Measurements from ENCODE around the gene CPEB3. TPM values are rescaled to one million over a fixed set of nuclear protein-coding genes. Genes with fewer than 3 reads are reported as not detected.
A peak's percentile ranks its signal among the peaks of the same experiment; 100 is the strongest.

Gene CPEB3
- total RNA-seq, 1 experiment from 2014 or later = 2.0 TPM

GRCh38 chr10:92278996-92279696 lies 11.7 kb downstream of the CPEB3 start:
- no peak for DNase-seq (ENCODE audit: low spot score)
- in situ Hi-C loops (cut with HindIII; ENCODE audit: low sequenced_read_pairs) = no loop called here

- in situ Hi-C loops (cut with HindIII; ENCODE audit: low sequenced_read_pairs) = no loop called here
- no peak for DNase-seq (ENCODE audit: low spot score)
Observed at GRCh38 chr10:92274071-92274470, 16.8 kb downstream of the CPEB3 start.

GRCh38 chr10:92268748-92269147 lies 22.1 kb downstream of the CPEB3 start:
- in situ Hi-C loops (cut with HindIII; ENCODE audit: low sequenced_read_pairs) = no loop called here
- no peak for DNase-seq (ENCODE audit: low spot score)

- DNase-seq (ENCODE audit: low spot score) = no peak
- in situ Hi-C loops (cut with HindIII; ENCODE audit: low sequenced_read_pairs) = no loop called here
Observed at GRCh38 chr10:92267343-92267742, 23.5 kb downstream of the CPEB3 start.

- in situ Hi-C loops (cut with HindIII; ENCODE audit: low sequenced_read_pairs) = no loop called here
- DNase-seq (ENCODE audit: low spot score) = no peak
Observed at GRCh38 chr10:92265687-92266258, 25.1 kb downstream of the CPEB3 start.

- DNase-seq (ENCODE audit: low spot score) = no peak
- in situ Hi-C loops (cut with HindIII; ENCODE audit: low sequenced_read_pairs) = no loop called here
Observed at GRCh38 chr10:92264249-92264648, 26.6 kb downstream of the CPEB3 start.

- in situ Hi-C loops (cut with HindIII; ENCODE audit: low sequenced_read_pairs) = no loop called here
Observed at GRCh38 chr10:92263396-92263795, 27.5 kb downstream of the CPEB3 start.

GRCh38 chr10:92248566-92248965 lies 42.3 kb downstream of the CPEB3 start:
- in situ Hi-C loops (cut with HindIII; ENCODE audit: low sequenced_read_pairs) = no loop called here
- DNase-seq (ENCODE audit: low spot score) = no peak

More at GRCh38 chr10:92263396-92263795, 27.5 kb downstream of the CPEB3 start:
- no peak for DNase-seq (ENCODE audit: low spot score)

- in situ Hi-C loops (cut with HindIII; ENCODE audit: low sequenced_read_pairs) = no loop called here
- DNase-seq (ENCODE audit: low spot score) = no peak
Observed at GRCh38 chr10:92244796-92245195, 46.1 kb downstream of the CPEB3 start.

- DNase-seq (ENCODE audit: low spot score) = peak; percentile 94
- in situ Hi-C loops (cut with HindIII; ENCODE audit: low sequenced_read_pairs) = no loop called here
Observed at GRCh38 chr10:92242910-92243671, 47.8 kb downstream of the CPEB3 start.

- DNase-seq (ENCODE audit: low spot score) = peak; percentile 26
- in situ Hi-C loops (cut with HindIII; ENCODE audit: low sequenced_read_pairs) = no loop called here
Observed at GRCh38 chr10:92242380-92242779, 48.5 kb downstream of the CPEB3 start.

- in situ Hi-C loops (cut with HindIII; ENCODE audit: low sequenced_read_pairs) = no loop called here
- no peak for DNase-seq (ENCODE audit: low spot score)
Observed at GRCh38 chr10:92241501-92241900, 49.4 kb downstream of the CPEB3 start.

GRCh38 chr10:92241158-92241500 lies 49.7 kb downstream of the CPEB3 start:
- in situ Hi-C loops (cut with HindIII; ENCODE audit: low sequenced_read_pairs) = no loop called here
- DNase-seq (ENCODE audit: low spot score) = peak; percentile 83

GRCh38 chr10:92240289-92241157 lies 50.4 kb downstream of the CPEB3 start:
- peak; percentile 90 for DNase-seq (ENCODE audit: low spot score)
- in situ Hi-C loops (cut with HindIII; ENCODE audit: low sequenced_read_pairs) = no loop called here

GRCh38 chr10:92239600-92240288 lies 51.1 kb downstream of the CPEB3 start:
- peak; percentile 48 for DNase-seq (ENCODE audit: low spot score)
- in situ Hi-C loops (cut with HindIII; ENCODE audit: low sequenced_read_pairs) = no loop called here

GRCh38 chr10:92239151-92239599 lies 51.7 kb downstream of the CPEB3 start:
- DNase-seq (ENCODE audit: low spot score) = no peak
- in situ Hi-C loops (cut with HindIII; ENCODE audit: low sequenced_read_pairs) = no loop called here

GRCh38 chr10:92238586-92239098 lies 52.2 kb downstream of the CPEB3 start:
- DNase-seq (ENCODE audit: low spot score) = peak; percentile 66
- in situ Hi-C loops (cut with HindIII; ENCODE audit: low sequenced_read_pairs) = no loop called here

- DNase-seq (ENCODE audit: low spot score) = peak; percentile 61
- in situ Hi-C loops (cut with HindIII; ENCODE audit: low sequenced_read_pairs) = no loop called here
Observed at GRCh38 chr10:92238054-92238585, 52.8 kb downstream of the CPEB3 start.

Data from G401 (cell line).